Loucy (cell line): Measurements from ENCODE around the gene AFF3.

Experiments
- H2AFZ ChIP-seq: fragments of 200-600 bp; sonication (generic); 2 replicates; pipeline ENCODE4 v1.6.0; 2016; ENCODE audit warnings: antibody characterized with exemption, mild to moderate bottlenecking, low read length, moderate library complexity
- H3F3A ChIP-seq: fragments of 200-600 bp; 2 replicates; pipeline ENCODE4 v1.6.0; 2016; ENCODE audit warnings: antibody characterized with exemption, low read depth, mild to moderate bottlenecking
- H3K27me3 ChIP-seq: fragments of 200-600 bp; sonication (generic); 2 replicates; pipeline ENCODE4 v1.6.1; 2014; ENCODE audit warnings: low read length, mild to moderate bottlenecking; ENCODE audit not compliant: insufficient read depth, poor library complexity, severe bottlenecking
- H3K36me3 ChIP-seq: fragments of 200-600 bp; sonication (generic); 2 replicates; pipeline ENCODE4 v1.6.1; 2016; ENCODE audit warnings: low read length; ENCODE audit not compliant: insufficient read depth
- H3K4me1 ChIP-seq: fragments of 200-600 bp; sonication (generic); 2 replicates; pipeline ENCODE4 v1.5.1; 2014; ENCODE audit warnings: low read length, mild to moderate bottlenecking; ENCODE audit not compliant: insufficient read depth, poor library complexity, severe bottlenecking
- H3K4me2 ChIP-seq: fragments of 200-600 bp; sonication (generic); 2 replicates; pipeline ENCODE4 v1.6.0; 2014; ENCODE audit warnings: antibody characterized with exemption, low read length, low read depth, mild to moderate bottlenecking; ENCODE audit not compliant: poor library complexity, severe bottlenecking
- H3K4me3 ChIP-seq: fragments of 200-600 bp; sonication (generic); 2 replicates; pipeline ENCODE4 v1.5.1; 2014; ENCODE audit warnings: low read length, mild to moderate bottlenecking, mixed read lengths; ENCODE audit not compliant: poor library complexity, severe bottlenecking
- H3K79me2 ChIP-seq: fragments of 200-600 bp; sonication (generic); 2 replicates; pipeline ENCODE4 v1.6.1; 2014; ENCODE audit warnings: low read length; ENCODE audit not compliant: insufficient read depth
- H3K9ac ChIP-seq: fragments of 200-600 bp; sonication (generic); 2 replicates; pipeline ENCODE4 v1.6.0; 2014; ENCODE audit warnings: mild to moderate bottlenecking, low read depth, low read length, moderate library complexity; ENCODE audit not compliant: poor library complexity, severe bottlenecking
- H3K9me2 ChIP-seq: fragments of 200-600 bp; sonication (generic); replicated peaks from 2 replicates; pipeline ENCODE4 v1.6.1; 2016; ENCODE audit warnings: low read depth, low read length, mixed read lengths
- H3K9me3 ChIP-seq: fragments of 200-600 bp; sonication (generic); 2 replicates; pipeline ENCODE4 v1.6.1; 2014; ENCODE audit warnings: mild to moderate bottlenecking, antibody characterized with exemption, low read length, low read depth; ENCODE audit not compliant: insufficient read depth
- H4K20me1 ChIP-seq: fragments of 200-600 bp; sonication (generic); 2 replicates; pipeline ENCODE4 v1.6.0; 2014; ENCODE audit warnings: antibody characterized with exemption, low read length, mild to moderate bottlenecking; ENCODE audit not compliant: insufficient read depth, poor library complexity, severe bottlenecking
- EZH2phosphoT487 ChIP-seq: fragments of 200-600 bp; IDR thresholded peaks from 2 replicates; pipeline ENCODE4 v1.6.1; 2018; ENCODE audit warnings: antibody characterized with exemption, mild to moderate bottlenecking, moderate library complexity, borderline replicate concordance
- TF ChIP-seq, protein P1 (sequence below): fragments of 200-600 bp; sonication (generic); conservative IDR thresholded peaks from 2 replicates; pipeline ENCODE4 v1.5.1; 2014; ENCODE audit warnings: mild to moderate bottlenecking, antibody characterized with exemption, low read length

The AFF3 gene

DNA sequence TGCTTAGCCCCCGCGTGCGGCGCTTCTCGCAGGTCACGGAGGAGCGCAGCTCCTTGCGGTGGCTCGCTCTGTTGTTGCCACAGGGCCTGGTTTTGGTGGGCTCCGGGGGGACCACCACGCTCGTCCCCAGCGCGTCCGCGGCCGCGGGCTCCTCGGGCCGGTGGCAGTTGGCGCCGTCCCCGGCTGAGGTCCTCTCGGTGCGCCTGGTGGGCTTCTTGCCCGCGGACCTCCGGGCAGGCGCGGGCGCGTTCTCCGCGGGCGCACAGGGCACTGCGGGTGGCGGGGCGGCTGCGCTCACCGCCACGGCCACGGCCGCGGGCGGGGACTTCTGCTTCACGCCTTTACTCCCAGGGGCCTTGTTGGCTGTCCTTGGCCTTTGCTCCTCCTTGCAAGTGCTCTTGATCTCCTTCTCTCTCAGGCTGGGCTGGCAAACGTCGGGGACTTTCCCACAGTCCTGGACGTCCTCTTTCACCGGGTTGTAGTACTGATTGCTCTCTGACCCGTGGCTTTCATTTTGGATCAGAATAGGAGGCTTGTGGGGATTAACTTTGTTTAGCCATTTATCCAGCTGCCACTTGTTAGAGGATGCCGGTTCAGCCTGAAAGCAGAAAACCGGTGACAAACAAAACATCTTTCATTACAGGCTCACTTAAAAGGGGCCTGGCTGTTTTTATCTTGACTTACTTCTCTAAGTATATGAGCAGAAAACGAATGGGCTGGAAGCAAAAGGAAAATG is 548.5 kb downstream of the AFF3 start:
- no peaks in the 10 kb centered on the region for H3K9me3 ChIP-seq
- H3K4me2 ChIP-seq, result no peak overlapping the region
- no peaks in the 10 kb centered on the region for H3K79me2 ChIP-seq
- no peak for TF ChIP-seq EZH2phosphoT487
- TF ChIP-seq, protein P1, sequence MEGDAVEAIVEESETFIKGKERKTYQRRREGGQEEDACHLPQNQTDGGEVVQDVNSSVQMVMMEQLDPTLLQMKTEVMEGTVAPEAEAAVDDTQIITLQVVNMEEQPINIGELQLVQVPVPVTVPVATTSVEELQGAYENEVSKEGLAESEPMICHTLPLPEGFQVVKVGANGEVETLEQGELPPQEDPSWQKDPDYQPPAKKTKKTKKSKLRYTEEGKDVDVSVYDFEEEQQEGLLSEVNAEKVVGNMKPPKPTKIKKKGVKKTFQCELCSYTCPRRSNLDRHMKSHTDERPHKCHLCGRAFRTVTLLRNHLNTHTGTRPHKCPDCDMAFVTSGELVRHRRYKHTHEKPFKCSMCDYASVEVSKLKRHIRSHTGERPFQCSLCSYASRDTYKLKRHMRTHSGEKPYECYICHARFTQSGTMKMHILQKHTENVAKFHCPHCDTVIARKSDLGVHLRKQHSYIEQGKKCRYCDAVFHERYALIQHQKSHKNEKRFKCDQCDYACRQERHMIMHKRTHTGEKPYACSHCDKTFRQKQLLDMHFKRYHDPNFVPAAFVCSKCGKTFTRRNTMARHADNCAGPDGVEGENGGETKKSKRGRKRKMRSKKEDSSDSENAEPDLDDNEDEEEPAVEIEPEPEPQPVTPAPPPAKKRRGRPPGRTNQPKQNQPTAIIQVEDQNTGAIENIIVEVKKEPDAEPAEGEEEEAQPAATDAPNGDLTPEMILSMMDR, result no peak
- H2AFZ ChIP-seq, result no peak overlapping the region
- no peaks in the 10 kb centered on the region for H3K9me2 ChIP-seq
- H3K4me1 ChIP-seq, result no peaks in the 10 kb centered on the region
- no peak overlapping the region for H3K9ac ChIP-seq
- H4K20me1 ChIP-seq, result no peaks in the 10 kb centered on the region
- H3K4me3 ChIP-seq, result no peak overlapping the region
- H3K36me3 ChIP-seq, result no peaks in the 10 kb centered on the region
- H3F3A ChIP-seq, result no peaks in the 10 kb centered on the region
- H3K27me3 ChIP-seq, result no peaks in the 10 kb centered on the region

DNA sequence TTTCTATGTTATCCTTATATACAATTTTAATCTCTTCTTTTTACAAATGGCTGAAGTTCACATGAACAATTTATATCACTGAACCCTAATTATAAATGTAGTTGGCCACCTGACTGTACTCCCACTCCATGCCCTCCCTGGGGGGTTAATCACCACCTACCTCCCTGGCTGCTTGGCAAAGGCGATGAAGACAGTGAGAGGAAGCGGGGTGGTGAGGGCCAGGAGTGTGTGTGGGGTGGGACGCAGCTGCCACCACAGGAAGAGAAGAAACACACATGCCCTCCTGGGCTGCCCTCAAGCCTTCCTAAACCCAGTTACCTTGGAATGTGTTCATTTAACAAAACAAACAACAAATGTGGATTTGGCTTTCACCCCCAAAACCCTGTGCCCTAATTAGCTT is 565.6 kb downstream of the AFF3 start:
- Histone ChIP-seq H3K9ac (no peak overlapping the region), H3K79me2 (no peaks in the 10 kb centered on the region), H3K9me2 (no peaks in the 10 kb centered on the region), H3K4me3 (no peak overlapping the region), H3K27me3 (no peaks in the 10 kb centered on the region), H3K4me1 (no peaks in the 10 kb centered on the region), H2AFZ (no peak overlapping the region), H3F3A (no peaks in the 10 kb centered on the region), H3K4me2 (no peak overlapping the region), H4K20me1 (no peaks in the 10 kb centered on the region), H3K9me3 (no peaks in the 10 kb centered on the region), H3K36me3 (no peaks in the 10 kb centered on the region)
- TF ChIP-seq, protein P1, result no peak
- no peak for TF ChIP-seq EZH2phosphoT487

DNA sequence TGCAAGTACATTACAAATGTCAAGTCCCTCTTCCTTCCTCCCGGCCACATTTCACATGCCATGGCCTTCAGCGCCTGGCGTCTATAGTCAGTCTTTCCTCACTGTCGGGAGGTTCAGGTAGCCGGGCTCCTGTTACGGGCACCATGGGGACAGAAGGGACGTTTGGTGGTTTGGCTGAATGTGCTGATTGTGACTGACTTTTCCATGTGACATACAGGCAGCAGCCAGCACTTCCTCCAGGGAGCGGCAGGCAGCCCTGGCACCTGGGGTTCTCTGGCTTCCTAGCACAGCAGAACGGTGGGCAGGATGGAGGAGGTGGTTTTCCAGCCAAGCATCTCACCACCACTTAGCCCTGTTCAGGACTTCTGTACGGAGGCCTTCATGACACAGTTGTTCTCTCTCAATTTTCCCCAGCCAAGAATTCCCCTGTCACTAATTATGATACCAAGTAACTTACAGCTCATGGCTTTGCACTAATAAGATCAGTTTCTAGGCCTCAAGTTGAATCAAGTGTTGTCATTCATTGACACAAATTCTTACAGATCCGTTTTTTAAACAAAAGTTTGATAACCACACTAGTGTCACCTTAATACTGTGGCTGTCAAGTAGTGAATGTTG is 568.6 kb downstream of the AFF3 start:
- Histone ChIP-seq H3F3A (no peaks in the 10 kb centered on the region), H3K9me3 (no peaks in the 10 kb centered on the region), H3K4me1 (no peaks in the 10 kb centered on the region), H3K79me2 (no peaks in the 10 kb centered on the region), H4K20me1 (no peaks in the 10 kb centered on the region), H3K27me3 (no peaks in the 10 kb centered on the region), H2AFZ (no peak overlapping the region), H3K4me3 (no peak overlapping the region), H3K9me2 (no peaks in the 10 kb centered on the region), H3K36me3 (no peaks in the 10 kb centered on the region), H3K4me2 (no peak overlapping the region), H3K9ac (no peak overlapping the region)
- no peak for TF ChIP-seq EZH2phosphoT487
- TF ChIP-seq, protein P1, result no peak
